ENCODE measurements around the gene RASSF4. TPM values are rescaled to one million over a fixed set of nuclear protein-coding genes. Genes with fewer than 3 reads are reported as not detected.

RASSF4 gene
- total RNA-seq, 8 experiments from 2014 or later: 1.8 to 23.2 (median 13.3) TPM

- Histone ChIP-seq H3K4me1 (replicated peaks in 1 of 2) (peaks cover 26 to 27% of the 10 kb centered on the region in 2 donors), H3K4me3 (no peak overlapping the region), H3K27ac (no peak overlapping the region)
- ATAC-seq (replicated peaks in 6 of 8): no peak
- in situ Hi-C loops (cut with MboI; ENCODE audit: low pct_unique_long_range_greater_than_20kb in 2 of 9, low sequenced_read_pairs in 9 of 9, unreplicated experiment in 9 of 9): no loop called here
- WGBS, 10 experiments: 60 to 100% (median 84%) methylated on average over 1 to 4 of the region's 4 CpGs
Observed at GRCh38 chr10:44956226-44956625, 3.4 kb upstream of the RASSF4 start.

GRCh38 chr10:44956717-44957706 is 2.6 kb upstream of the RASSF4 start:
- Histone ChIP-seq H3K4me3 (no peak overlapping the region), H3K4me1 (replicated peaks in 1 of 2) (peaks cover 32 to 33% of the 10 kb centered on the region in 2 donors), H3K27ac (no peak overlapping the region)
- 90 to 100% (median 95%) methylated on average over 1 to 4 of the region's 4 CpGs for WGBS, 10 experiments
- no peak for ATAC-seq (replicated peaks in 6 of 8)
- in situ Hi-C loops (cut with MboI; ENCODE audit: low pct_unique_long_range_greater_than_20kb in 2 of 9, low sequenced_read_pairs in 9 of 9, unreplicated experiment in 9 of 9): no loop called here

DNA sequence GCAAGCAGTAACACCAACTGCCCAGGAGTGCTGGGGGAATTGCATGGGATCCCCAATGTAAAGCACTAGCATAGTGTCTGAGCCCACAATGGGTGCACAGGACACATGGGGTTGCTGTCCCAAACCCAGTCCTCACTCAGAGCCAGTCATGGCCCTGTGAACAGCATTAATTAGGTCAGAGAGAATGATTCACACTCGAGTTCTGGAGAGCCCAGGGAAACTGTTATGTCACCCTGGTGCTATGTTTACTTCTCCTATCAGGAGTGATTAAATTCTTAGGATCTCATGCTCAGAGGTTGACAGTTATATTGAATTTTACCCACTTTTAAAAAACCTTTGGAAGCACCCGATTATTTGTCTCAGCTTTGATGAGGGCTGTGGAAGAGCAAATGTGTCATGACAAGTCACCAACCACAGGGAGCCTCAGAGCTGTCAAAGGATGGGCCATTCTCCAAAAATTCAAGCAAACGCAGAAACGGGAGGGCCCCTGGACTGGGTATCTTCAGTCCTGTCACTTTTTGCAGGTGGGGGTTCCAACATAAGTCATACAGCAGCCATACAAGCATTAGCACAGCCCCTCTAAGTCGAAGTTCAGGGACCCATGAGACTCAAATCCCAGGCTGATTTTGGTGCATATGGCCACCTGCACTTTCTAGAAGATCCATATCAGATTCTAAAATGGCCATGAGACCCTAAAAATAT is 1.3 kb upstream of the RASSF4 start:
- no peak overlapping the region for H3K27ac ChIP-seq
- ATAC-seq (replicated peaks in 6 of 8): peak in 1 of 8 experiments; percentile 7
- 0 to 62% (median 38%) methylated on average over 1 to 4 of the region's 5 CpGs; no CpG with 5 or more reads in 1 of the 10 experiments for WGBS, 10 experiments
- peak overlapping the region; percentile 55 to 91 (median 88) for H3K4me3 ChIP-seq
- in situ Hi-C loops (cut with MboI; ENCODE audit: low pct_unique_long_range_greater_than_20kb in 2 of 9, low sequenced_read_pairs in 9 of 9, unreplicated experiment in 9 of 9): no loop called here
- peaks cover 41% of the 10 kb centered on the region in 2 donors for H3K4me1 ChIP-seq (replicated peaks in 1 of 2)

- WGBS, 10 experiments: 0 to 67% (median 0%) methylated on average over 1 to 4 of the region's 6 CpGs; no CpG with 5 or more reads in 5 of the 10 experiments
- Histone ChIP-seq H3K4me1 (replicated peaks in 1 of 2) (peaks cover 45 to 46% of the 10 kb centered on the region in 2 donors), H3K27ac (peak overlapping the region; percentile 27 to 52), H3K4me3 (peak overlapping the region; percentile 55 to 91 (median 88))
- in situ Hi-C loops (cut with MboI; ENCODE audit: low pct_unique_long_range_greater_than_20kb in 2 of 9, low sequenced_read_pairs in 9 of 9, unreplicated experiment in 9 of 9): no loop called here
- ATAC-seq (replicated peaks in 6 of 8): no peak
Observed at GRCh38 chr10:44958898-44959246, 730 bp upstream of the RASSF4 start.

- in situ Hi-C loops (cut with MboI; ENCODE audit: low pct_unique_long_range_greater_than_20kb in 2 of 9, low sequenced_read_pairs in 9 of 9, unreplicated experiment in 9 of 9): no loop called here
- peak in 1 of 8 experiments; percentile 2 for ATAC-seq (replicated peaks in 6 of 8)
Observed at GRCh38 chr10:44960088-44960460, 472 bp downstream of the RASSF4 start.

DNA sequence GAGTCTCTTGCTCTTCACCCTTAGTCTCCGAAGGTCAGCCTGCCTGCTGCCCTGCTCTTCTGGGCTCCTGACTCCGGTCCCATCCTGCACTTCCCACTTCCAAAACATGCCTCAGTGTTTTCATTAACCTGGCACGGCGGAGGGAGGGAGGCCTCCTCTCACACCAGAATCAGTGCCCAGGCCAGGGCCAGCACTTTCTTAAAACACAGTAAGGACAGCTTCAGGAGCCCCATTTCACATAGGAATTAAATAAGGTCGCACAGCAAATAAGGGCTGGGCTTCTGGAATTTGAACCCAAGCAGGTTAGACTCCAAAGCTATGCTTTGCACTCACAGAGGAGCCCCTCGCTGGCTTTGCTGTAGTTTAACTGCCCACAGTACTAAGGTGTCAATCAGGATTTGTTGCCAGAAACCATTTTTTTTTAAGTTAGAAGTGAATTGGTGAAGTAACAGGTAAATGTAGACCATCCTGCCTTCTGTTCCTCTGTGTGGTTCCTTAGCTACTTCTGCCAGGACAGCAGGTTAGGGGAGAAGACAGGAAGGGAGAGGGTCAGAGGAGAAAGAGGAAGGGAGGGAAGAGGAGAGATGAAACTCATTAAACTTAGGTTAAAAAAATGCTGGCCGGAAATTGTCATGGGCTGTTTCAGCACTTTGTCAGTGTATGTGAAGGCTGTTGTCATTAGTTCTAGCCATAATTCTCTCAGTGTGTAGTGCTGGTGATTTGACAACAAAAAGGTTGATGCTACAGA is 1.1 kb downstream of the RASSF4 start:
- H3K4me3 ChIP-seq: peak overlapping the region in 4 of 5 donors; percentile 55 to 91 (median 90)
- 20 to 100% (median 63%) methylated on average over 1 to 4 of the region's 7 CpGs; no CpG with 5 or more reads in 2 of the 10 experiments for WGBS, 10 experiments
- in situ Hi-C loops (cut with MboI; ENCODE audit: low pct_unique_long_range_greater_than_20kb in 2 of 9, low sequenced_read_pairs in 9 of 9, unreplicated experiment in 9 of 9): no loop called here

More at GRCh38 chr10:44960088-44960460, 472 bp downstream of the RASSF4 start:
- Histone ChIP-seq H3K4me1 (replicated peaks in 1 of 2) (peaks cover 57% of the 10 kb centered on the region in 2 donors), H3K27ac (peak overlapping the region; percentile 40 to 68), H3K4me3 (peak overlapping the region; percentile 55 to 91 (median 88))
- 12 to 90% (median 44%) methylated on average over 2 to 6 of the region's 8 CpGs; no CpG with 5 or more reads in 4 of the 10 experiments for WGBS, 10 experiments

GRCh38 chr10:44961230-44961571 is 1.6 kb downstream of the RASSF4 start:
- WGBS, 10 experiments: 55 to 100% (median 60%) methylated on average over 1 to 2 of the region's 4 CpGs; no CpG with 5 or more reads in 5 of the 10 experiments
- no peak overlapping the region for H3K27ac ChIP-seq
- H3K4me1 ChIP-seq (replicated peaks in 1 of 2): peaks cover 66 to 68% of the 10 kb centered on the region in 2 donors
- no peak overlapping the region for H3K4me3 ChIP-seq
- no peak for ATAC-seq (replicated peaks in 6 of 8)
- in situ Hi-C loops (cut with MboI; ENCODE audit: low pct_unique_long_range_greater_than_20kb in 2 of 9, low sequenced_read_pairs in 9 of 9, unreplicated experiment in 9 of 9): no loop called here

More for the DNA sequence above, 1.1 kb downstream of the RASSF4 start:
- H3K27ac ChIP-seq: no peak overlapping the region
- ATAC-seq (replicated peaks in 6 of 8): no peak
- peaks cover 63% of the 10 kb centered on the region in 2 donors for H3K4me1 ChIP-seq (replicated peaks in 1 of 2)

GRCh38 chr10:44961931-44962750 is 2.5 kb downstream of the RASSF4 start:
- H3K27ac ChIP-seq: no peak overlapping the region
- peaks cover 66 to 76% of the 10 kb centered on the region in 2 donors for H3K4me1 ChIP-seq (replicated peaks in 1 of 2)
- no peak for ATAC-seq (replicated peaks in 6 of 8)
- WGBS, 10 experiments: 50 to 100% (median 80%) methylated on average over 1 to 8 of the region's 11 CpGs; no CpG with 5 or more reads in 1 of the 10 experiments
- in situ Hi-C loops (cut with MboI; ENCODE audit: low pct_unique_long_range_greater_than_20kb in 2 of 9, low sequenced_read_pairs in 9 of 9, unreplicated experiment in 9 of 9): no loop called here
- no peak overlapping the region for H3K4me3 ChIP-seq

- in situ Hi-C loops (cut with MboI; ENCODE audit: low pct_unique_long_range_greater_than_20kb in 2 of 9, low sequenced_read_pairs in 9 of 9, unreplicated experiment in 9 of 9): no loop called here
- Histone ChIP-seq H3K27ac (peak overlapping the region; percentile 79 to 83), H3K4me3 (peak overlapping the region in 1 of 5 donors; percentile 3), H3K4me1 (replicated peaks in 1 of 2) (peaks cover 70 to 79% of the 10 kb centered on the region in 2 donors)
- WGBS, 10 experiments: 16 to 100% (median 50%) methylated on average over 3 to 8 of the region's 19 CpGs; no CpG with 5 or more reads in 2 of the 10 experiments
- peak in 3 of 8 experiments; percentile 11 to 24 (median 18) for ATAC-seq (replicated peaks in 6 of 8)
Observed at GRCh38 chr10:44962870-44963738, 3.5 kb downstream of the RASSF4 start.

GRCh38 chr10:44963772-44964633 is 4.4 kb downstream of the RASSF4 start:
- H3K27ac ChIP-seq: peak overlapping the region; percentile 79 to 83
- in situ Hi-C loops (cut with MboI; ENCODE audit: low pct_unique_long_range_greater_than_20kb in 2 of 9, low sequenced_read_pairs in 9 of 9, unreplicated experiment in 9 of 9): no loop called here
- peaks cover 64 to 77% of the 10 kb centered on the region in 2 donors for H3K4me1 ChIP-seq (replicated peaks in 1 of 2)
- 7 to 78% (median 17%) methylated on average over 1 to 11 of the region's 15 CpGs; no CpG with 5 or more reads in 3 of the 10 experiments for WGBS, 10 experiments
- peak in 7 of 8 experiments; percentile 3 to 59 (median 46) for ATAC-seq (replicated peaks in 6 of 8)
- peak overlapping the region in 2 of 5 donors; percentile 2 to 3 for H3K4me3 ChIP-seq

Measured in motor neuron (in vitro differentiated cells).